CD8-positive, alpha-beta memory T cell (primary cell): ENCODE measurements around the gene NOL4L. TPM values are rescaled to one million over a fixed set of nuclear protein-coding genes. Genes with fewer than 3 reads are reported as not detected.

Experiments used
- CTCF ChIA-PET: fragments of 350-600 bp; sonication (Branson Sonifier 250); formaldehyde crosslinking; loops from one replicate; lab custom pipeline; 2021; ENCODE audit warnings: antibody characterized with exemption; lab: Charles Lee
- POLR2A ChIA-PET: fragments of 350-600 bp; sonication (Branson Sonifier 250); formaldehyde crosslinking; loops from one replicate; lab custom pipeline; 2021; ENCODE audit warnings: antibody characterized with exemption; lab: Charles Lee
- DNase-seq, 5 donors: peaks; one replicate each; pipeline versions ENCODE4 v3.0.0 to v3.0.0-alpha.2; 2020 to 2022; ENCODE audit warnings: mixed read lengths in 1 of 5
- H3K27ac ChIP-seq: one replicate; pipeline ENCODE4 v1.7.0; 2013; ENCODE audit warnings: low read depth, mild to moderate bottlenecking, low read length, moderate library complexity
- H3K27me3 ChIP-seq: 2 replicates; pipeline ENCODE4 v1.7.0; 2013; ENCODE audit warnings: low read length, mild to moderate bottlenecking; ENCODE audit not compliant: insufficient read depth, poor library complexity, severe bottlenecking
- H3K36me3 ChIP-seq: 2 replicates; pipeline ENCODE4 v1.7.0; 2013; ENCODE audit warnings: mild to moderate bottlenecking, low read length, moderate library complexity; ENCODE audit not compliant: insufficient read depth
- H3K4me1 ChIP-seq: 2 replicates; pipeline ENCODE4 v1.7.0; 2013; ENCODE audit warnings: mild to moderate bottlenecking, low read length, moderate library complexity; ENCODE audit not compliant: insufficient read depth
- H3K4me3 ChIP-seq: 2 replicates; pipeline ENCODE4 v1.7.0; 2013; ENCODE audit warnings: mild to moderate bottlenecking, low read length
- H3K9me3 ChIP-seq: 2 replicates; pipeline ENCODE4 v1.7.0; 2013; ENCODE audit warnings: mild to moderate bottlenecking, low read length
- H3K27ac Mint-ChIP-seq, 8 donors: one replicate each; pipeline ENCODE4 v1.8.0; 2020 to 2021; ENCODE audit warnings: mixed read lengths in 8 of 8, mild to moderate bottlenecking in 6 of 8, inconsistent platforms in 3 of 8, moderate library complexity in 3 of 8
- H3K27me3 Mint-ChIP-seq, 2 donors: one replicate each; pipeline ENCODE4 v1.8.0; 2020 to 2021; ENCODE audit warnings: mixed read lengths in 2 of 2, mild to moderate bottlenecking in 1 of 2, moderate library complexity in 1 of 2
- H3K36me3 Mint-ChIP-seq, 3 donors: one replicate each; pipeline ENCODE4 v1.8.0; 2020 to 2021; ENCODE audit warnings: mixed read lengths in 3 of 3, inconsistent platforms in 1 of 3, mild to moderate bottlenecking in 1 of 3
- H3K4me1 Mint-ChIP-seq, 3 donors: one replicate each; pipeline ENCODE4 v1.8.0; 2020 to 2021; ENCODE audit warnings: mixed read lengths in 3 of 3, inconsistent platforms in 1 of 3, mild to moderate bottlenecking in 1 of 3
- H3K4me3 Mint-ChIP-seq, 7 donors: one replicate each; pipeline ENCODE4 v1.8.0; 2020 to 2021; ENCODE audit warnings: mixed read lengths in 7 of 7, mild to moderate bottlenecking in 6 of 7, moderate library complexity in 4 of 7, inconsistent platforms in 2 of 7
- H3K9me3 Mint-ChIP-seq, 5 donors: one replicate each; pipeline ENCODE4 v1.8.0; 2020 to 2022; ENCODE audit warnings: mixed read lengths in 5 of 5, mild to moderate bottlenecking in 3 of 5, moderate library complexity in 2 of 5, inconsistent platforms in 1 of 5
- polyA plus RNA-seq: library from polyadenylated mRNA; unstranded; fragments of 300-500 nt; fragmentation: Illumina TruSeq; gene quantifications from one replicate; pipeline ENCODE4 v1.2.3, GENCODE V29; 2021
- total RNA-seq, 2 experiments: library from RNA; stranded (reverse); gene quantifications; one replicate each; pipeline ENCODE4 v1.2.3, GENCODE V29; 2021

NOL4L gene
- total and polyA plus RNA-seq, 3 experiments from 2014 or later, result 15.4 to 19.8 (median 15.8) TPM

DNA sequence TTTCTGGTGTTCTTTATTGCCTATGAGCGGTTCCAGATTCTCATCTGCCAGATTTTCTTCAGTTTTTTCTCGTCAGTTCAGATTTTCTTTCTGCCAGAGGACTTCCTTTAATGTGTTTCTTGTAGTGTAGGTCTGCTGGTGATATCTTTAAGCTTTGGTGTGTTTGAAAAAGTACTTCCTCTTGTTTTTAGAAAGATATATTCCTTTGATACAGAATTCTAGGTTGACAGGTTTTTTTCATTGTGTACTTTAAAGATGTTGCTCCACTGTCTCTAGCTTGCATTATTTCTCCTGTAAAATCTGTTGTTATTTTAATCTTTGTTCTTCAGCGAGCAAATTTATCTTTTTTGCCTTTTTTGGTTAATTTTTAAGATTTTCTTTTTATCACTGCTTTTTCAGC, 190.1 kb downstream of the NOL4L start:
- Histone ChIP-seq H3K4me3 (no peak overlapping the region), H3K4me1 (no peaks in the 10 kb centered on the region), H3K27me3 (no peaks in the 10 kb centered on the region), H3K36me3 (peaks cover 9% of the 10 kb centered on the region), H3K27ac (no peak overlapping the region), H3K9me3 (no peaks in the 10 kb centered on the region)
- CTCF ChIA-PET, result no interaction called here
- peak overlapping the region in 3 of 8 donors; percentile 50 to 69 (median 56) for H3K27ac Mint-ChIP-seq
- H3K36me3 Mint-ChIP-seq, result peaks cover 8 to 49% (median 16%) of the 10 kb centered on the region in 3 donors
- POLR2A ChIA-PET, result interaction anchor here (0.6 kb wide), 1 partner anchor 267 kb away, joined by 3 read pairs; no protein-coding TSS in a partner anchor
- H3K27me3 Mint-ChIP-seq, result peaks cover 0 to 1% of the 10 kb centered on the region in 2 donors
- H3K4me1 Mint-ChIP-seq, result peaks cover 38 to 63% (median 49%) of the 10 kb centered on the region in 3 donors
- H3K9me3 Mint-ChIP-seq, result peaks cover 0 to 5% (median 0%) of the 10 kb centered on the region in 5 donors
- H3K4me3 Mint-ChIP-seq, result no peak overlapping the region
- no peak for DNase-seq

Other genes with a start within 250 kb of the NOL4L start
- 100 to 1,000 TPM; 131 to 133 TPM for gene ASXL1, start 227.0 kb downstream of the NOL4L start, total RNA-seq
- 19.8 TPM for gene ASXL1, start 227.0 kb downstream of the NOL4L start, polyA plus RNA-seq
- gene C20orf203, start 88.6 kb upstream of the NOL4L start, total RNA-seq, result not detected
- gene C20orf203, start 88.6 kb upstream of the NOL4L start, polyA plus RNA-seq, result not detected
- 10 to 100 TPM; 33.8 to 35.6 TPM for gene COMMD7, start 158.1 kb upstream of the NOL4L start, total RNA-seq
- gene COMMD7, start 158.1 kb upstream of the NOL4L start, polyA plus RNA-seq, result 105 TPM
- 1 to 10 TPM in 1 of 2 experiments, under 1 TPM in 1; 1.00 to 1.4 TPM for gene DNMT3B, start 177.1 kb upstream of the NOL4L start, total RNA-seq
- gene DNMT3B, start 177.1 kb upstream of the NOL4L start, polyA plus RNA-seq, result 0.22 TPM
- gene MAPRE1, start 234.6 kb upstream of the NOL4L start, total RNA-seq, result 100 to 1,000 TPM; 154 to 159 TPM
- gene MAPRE1, start 234.6 kb upstream of the NOL4L start, polyA plus RNA-seq, result 96.3 TPM